Left ventricle myocardium inferior (tissue), 1 donor: Measurements from ENCODE around the gene PLK2. TPM values are rescaled to one million over a fixed set of nuclear protein-coding genes. Genes with fewer than 3 reads are reported as not detected.

Experiments
- DNase-seq: peaks from one replicate; pipeline ENCODE4 v3.0.0-alpha.2; 2020
- H3K27ac ChIP-seq: fragments of 200-600 bp; replicated peaks from 2 replicates; pipeline ENCODE4 v1.8.0; 2021
- H3K27me3 ChIP-seq: fragments of 200-600 bp; 2 replicates; pipeline ENCODE4 v1.8.0; 2021; ENCODE audit warnings: low read depth
- H3K36me3 ChIP-seq: fragments of 200-600 bp; 2 replicates; pipeline ENCODE4 v1.8.0; 2021
- H3K4me1 ChIP-seq: fragments of 200-600 bp; 2 replicates; pipeline ENCODE4 v1.8.0; 2021
- H3K4me3 ChIP-seq: fragments of 200-600 bp; 2 replicates; pipeline ENCODE4 v1.8.0; 2021; ENCODE audit warnings: mild to moderate bottlenecking, moderate library complexity
- H3K9me3 ChIP-seq: fragments of 200-600 bp; replicated peaks from 2 replicates; pipeline ENCODE4 v1.8.0; 2021
- intact Hi-C: fragments of 100-400 bp; cut with micrococcal nuclease; formaldehyde crosslinking; loops from one replicate; pipeline ENCODE4 v1.11.0; 2022
- total RNA-seq: library from RNA; stranded (reverse); fragmentation: NEBNext Ultra II Directional; extraction: Animal tissue kit (Norgen Biotek cat#: 25700); gene quantifications from one replicate; pipeline ENCODE4 v1.2.1, GENCODE V29; 2021
- TF ChIP-seq, protein P1 (sequence below): fragments of 200-600 bp; IDR thresholded peaks from 2 replicates; pipeline ENCODE4 v1.8.0; 2021; ENCODE audit warnings: antibody characterized with exemption, mild to moderate bottlenecking, borderline replicate concordance
- donor health status: DM: no; HTN: yes; CAD: no; lungs with severe emphysema.

The PLK2 gene
- total RNA-seq, 1 donor from 2014 or later: 58.9 TPM

DNA sequence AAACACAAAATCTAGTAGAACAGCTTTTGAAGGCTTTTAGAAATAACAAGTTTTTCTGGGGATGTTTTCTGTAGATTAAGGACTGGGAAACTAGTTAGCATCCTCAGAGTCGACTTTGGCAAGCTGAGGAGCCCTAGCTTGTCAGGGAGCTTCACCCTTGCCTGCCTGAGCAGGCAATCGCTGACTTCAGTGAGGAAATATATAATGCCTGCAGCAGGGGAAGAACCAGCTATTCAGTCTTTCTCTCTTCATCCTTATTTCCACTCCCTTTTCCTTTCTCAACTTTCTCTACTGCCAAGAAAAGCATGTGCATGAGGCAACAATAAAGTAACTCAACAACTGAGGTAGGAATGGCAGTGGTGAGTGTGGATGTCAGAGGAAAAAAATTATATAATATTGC, 54.7 kb downstream of the PLK2 start:
- intact Hi-C loops: no loop called here
- Histone ChIP-seq H3K36me3 (no peaks in the 10 kb centered on the region), H3K27ac (no peak overlapping the region), H3K4me3 (no peak overlapping the region), H3K9me3 (no peaks in the 10 kb centered on the region), H3K4me1 (peaks cover 13% of the 10 kb centered on the region), H3K27me3 (no peaks in the 10 kb centered on the region)
- DNase-seq: no peak
- TF ChIP-seq, protein P1, sequence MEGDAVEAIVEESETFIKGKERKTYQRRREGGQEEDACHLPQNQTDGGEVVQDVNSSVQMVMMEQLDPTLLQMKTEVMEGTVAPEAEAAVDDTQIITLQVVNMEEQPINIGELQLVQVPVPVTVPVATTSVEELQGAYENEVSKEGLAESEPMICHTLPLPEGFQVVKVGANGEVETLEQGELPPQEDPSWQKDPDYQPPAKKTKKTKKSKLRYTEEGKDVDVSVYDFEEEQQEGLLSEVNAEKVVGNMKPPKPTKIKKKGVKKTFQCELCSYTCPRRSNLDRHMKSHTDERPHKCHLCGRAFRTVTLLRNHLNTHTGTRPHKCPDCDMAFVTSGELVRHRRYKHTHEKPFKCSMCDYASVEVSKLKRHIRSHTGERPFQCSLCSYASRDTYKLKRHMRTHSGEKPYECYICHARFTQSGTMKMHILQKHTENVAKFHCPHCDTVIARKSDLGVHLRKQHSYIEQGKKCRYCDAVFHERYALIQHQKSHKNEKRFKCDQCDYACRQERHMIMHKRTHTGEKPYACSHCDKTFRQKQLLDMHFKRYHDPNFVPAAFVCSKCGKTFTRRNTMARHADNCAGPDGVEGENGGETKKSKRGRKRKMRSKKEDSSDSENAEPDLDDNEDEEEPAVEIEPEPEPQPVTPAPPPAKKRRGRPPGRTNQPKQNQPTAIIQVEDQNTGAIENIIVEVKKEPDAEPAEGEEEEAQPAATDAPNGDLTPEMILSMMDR: no peak

DNA sequence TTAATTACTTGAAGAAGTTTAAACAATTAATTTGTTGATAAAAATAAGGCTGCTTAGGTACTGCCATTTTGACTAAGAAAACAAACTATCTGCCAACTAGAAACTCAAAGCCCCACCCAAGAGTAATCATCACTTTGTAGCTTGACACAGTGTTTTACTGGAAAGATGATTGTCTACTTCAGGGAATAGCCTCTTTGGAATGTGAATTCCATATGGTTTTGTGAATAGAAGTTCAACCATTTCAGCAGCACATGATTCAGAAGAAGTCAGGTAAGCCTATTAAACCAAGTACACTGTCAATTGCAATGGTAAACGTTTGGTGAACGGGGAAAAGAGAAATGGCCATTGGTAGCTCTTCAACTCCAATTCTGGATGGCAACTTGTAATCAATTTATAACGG, 55.2 kb downstream of the PLK2 start:
- TF ChIP-seq, protein P1: no peak
- H3K27ac ChIP-seq: no peak overlapping the region
- H3K4me1 ChIP-seq: peaks cover 14% of the 10 kb centered on the region
- no peaks in the 10 kb centered on the region for H3K36me3 ChIP-seq
- H3K4me3 ChIP-seq: no peak overlapping the region
- H3K9me3 ChIP-seq: no peaks in the 10 kb centered on the region
- DNase-seq: no peak
- intact Hi-C loops: no loop called here
- no peaks in the 10 kb centered on the region for H3K27me3 ChIP-seq

Other genes with a start within 250 kb of the PLK2 start
- gene GAPT, start 31.3 kb upstream of the PLK2 start, total RNA-seq: 0.22 TPM
- gene RAB3C, start 123.0 kb upstream of the PLK2 start, total RNA-seq: 1.2 TPM